HG03558 (cell line): ENCODE measurements around the gene FLYWCH2.
A peak's percentile ranks its signal among the peaks of the same experiment; 100 is the strongest.
"Not testable (repeated sequence)": the region's sequence is repeated elsewhere in the genome, so short reads cannot be mapped to it uniquely, and the experiment has no call there.

ENCODE experiments used
- ATAC-seq: cut with Tn5 transposase; IDR thresholded peaks from one replicate; pipeline ENCODE4 v1.9.1; 2021; ENCODE audit warnings: moderate number of reproducible peaks; ENCODE audit not compliant: unreplicated experiment; ENCODE audit errors: extremely low read depth

Gene FLYWCH2

DNA sequence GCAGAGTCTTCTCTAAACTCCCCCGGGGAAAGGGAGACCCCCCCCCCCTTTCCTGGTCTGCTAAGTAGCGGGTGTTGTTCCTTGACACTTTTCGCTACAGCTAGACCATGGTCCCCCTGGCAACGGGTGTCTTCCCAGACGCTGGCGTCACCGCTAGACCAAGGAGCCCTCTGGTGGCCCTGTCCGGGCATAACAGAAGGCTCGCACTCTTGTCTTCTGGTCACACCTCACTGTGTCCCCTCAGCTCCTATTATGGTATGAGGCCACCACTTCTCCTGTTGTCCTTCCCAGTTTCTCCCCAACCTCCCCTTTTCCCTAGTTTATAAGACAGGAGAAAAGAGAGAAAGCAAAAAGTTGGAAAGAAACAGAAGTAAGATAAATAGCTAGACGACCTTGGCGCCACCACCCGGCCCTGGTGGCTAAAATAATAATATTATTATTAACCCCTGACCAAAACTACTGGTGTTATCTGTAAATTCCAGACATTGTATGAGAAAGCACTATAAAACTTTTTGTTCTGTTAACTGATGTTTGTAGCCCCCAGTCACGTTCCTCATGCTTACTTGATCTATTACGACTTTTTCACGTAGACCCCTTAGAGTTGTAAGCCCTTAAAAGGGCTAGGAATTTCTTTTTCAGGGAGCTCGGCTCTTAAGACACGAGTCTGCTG lies 24.2 kb downstream of the FLYWCH2 start:
- ATAC-seq = not testable (repeated sequence)

DNA sequence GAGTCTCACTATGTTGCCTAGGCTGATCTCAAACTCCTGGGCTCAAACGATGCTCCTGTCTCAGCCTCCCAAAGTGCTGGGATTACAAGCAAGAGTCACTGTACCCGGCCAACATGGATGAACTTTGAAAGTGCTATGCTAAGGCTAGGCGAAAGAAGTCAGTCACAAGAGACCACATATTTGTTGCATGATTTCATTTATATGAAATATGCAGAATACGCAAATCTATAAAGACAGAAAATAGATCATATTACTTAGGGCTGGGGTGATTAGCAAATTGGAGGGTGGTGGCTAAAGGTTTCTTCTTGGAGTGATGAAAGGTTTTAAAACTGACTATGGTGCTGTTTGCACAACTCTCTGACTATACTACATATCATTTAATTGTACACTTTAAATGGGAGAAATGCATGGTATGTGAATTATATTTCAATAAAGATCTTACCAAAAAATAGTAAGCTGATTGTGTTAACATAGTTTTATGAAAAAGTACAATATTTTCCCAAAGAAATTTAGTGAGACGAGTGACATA lies 27.5 kb downstream of the FLYWCH2 start:
- ATAC-seq = no peak

DNA sequence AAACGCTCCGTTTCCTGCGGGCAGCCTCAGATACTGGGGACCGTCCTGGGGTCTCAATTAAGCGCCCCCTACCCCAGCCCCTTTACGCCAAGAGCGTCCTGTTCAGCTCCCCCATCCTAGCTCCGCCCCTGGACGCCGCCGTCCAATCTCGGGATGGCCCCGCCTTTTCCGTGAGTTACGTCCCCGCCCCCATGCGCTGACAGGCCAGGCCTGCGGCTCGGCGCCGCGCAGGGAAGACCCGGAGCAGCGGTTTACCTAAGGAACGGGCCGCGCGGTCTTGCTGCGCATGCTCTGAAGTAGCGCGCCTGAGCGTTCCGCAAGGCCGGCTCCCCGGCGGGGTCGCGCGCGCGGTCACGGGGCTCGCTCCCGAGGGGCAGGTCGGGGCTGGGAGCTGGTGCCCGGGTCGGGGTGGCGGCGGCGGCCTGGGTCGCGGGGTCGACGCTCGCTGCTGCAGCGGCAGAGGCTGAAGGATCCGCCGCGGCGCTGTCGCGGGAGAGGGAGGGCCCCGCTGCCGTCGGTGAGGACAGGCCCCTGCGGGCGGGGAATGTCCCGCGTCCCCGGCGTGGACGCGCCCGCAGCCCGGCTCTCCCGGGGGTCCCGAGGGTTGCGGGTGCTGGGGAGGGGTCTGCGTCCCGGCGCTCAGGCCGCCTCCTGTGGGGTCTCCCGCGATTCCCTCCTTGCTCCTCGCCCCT lies 28.8 kb downstream of the FLYWCH2 start, which contains the start of gene FLYWCH1:
Gene FLYWCH1 (plus strand): TSS at position 294 of the 692 bp plus-strand sequence. CDS start 17,755 bp downstream, outside the sequence.
- peak; percentile 76 for ATAC-seq

DNA sequence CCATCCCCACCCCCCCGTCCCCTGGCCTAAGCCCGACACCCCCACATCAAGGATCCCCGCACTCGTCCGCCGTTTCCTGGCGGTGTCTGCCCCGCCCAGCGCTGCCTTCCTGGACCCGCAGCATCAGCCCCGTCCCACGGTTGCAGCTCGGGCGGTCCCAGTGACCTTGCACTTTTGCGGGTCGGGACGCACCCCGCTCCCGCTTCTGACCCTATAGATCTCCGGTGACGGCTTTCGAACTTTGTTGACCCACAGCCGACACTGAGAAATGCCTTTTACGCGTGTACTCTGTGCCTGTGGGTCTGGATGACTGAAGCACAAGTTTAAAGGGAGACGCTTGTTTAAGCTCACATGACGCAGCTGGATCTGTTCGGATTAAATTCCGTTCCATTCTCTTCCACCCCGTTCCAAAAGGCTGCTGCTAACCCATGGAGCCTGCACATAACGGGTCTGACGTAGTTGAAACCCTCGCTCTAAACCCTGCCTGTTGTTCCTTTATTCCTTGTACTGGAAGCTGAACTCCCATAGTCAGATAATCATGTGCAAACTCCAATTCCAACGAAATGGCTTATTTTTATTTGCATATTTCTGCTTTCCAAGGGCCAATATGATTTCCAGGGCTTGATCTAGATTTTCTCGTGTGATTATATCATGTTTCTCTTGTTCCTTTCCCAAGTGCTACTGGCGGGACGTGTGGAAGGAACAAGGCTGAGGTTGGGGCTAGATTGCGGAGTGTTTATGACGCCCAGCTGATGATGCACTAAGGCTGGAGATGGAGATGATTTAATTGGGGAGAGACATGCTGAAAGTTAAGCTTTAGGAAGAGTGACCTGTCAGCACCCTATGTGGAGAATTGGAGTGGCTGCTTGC lies 29.6 kb downstream of the FLYWCH2 start:
- ATAC-seq = no peak

DNA sequence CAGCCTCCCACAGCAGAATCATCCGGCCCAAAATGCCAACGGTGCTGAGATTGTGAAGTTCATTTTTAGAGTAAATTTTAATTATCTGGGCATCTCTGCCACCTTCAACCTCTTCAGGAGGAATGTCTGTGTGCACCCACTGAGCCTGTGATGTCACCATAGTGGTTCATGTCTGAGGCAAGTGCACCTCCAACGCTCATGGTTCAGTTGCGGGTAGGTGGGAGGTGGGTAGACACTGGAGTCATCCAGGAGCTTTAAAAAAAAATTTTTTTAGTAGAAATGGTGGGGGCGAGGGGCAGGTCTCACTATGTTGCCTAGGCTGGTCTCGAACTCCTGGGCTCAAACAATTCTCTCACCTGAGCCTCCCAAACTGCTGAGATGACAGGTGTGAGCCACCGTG lies 30.6 kb downstream of the FLYWCH2 start:
- no peak for ATAC-seq

DNA sequence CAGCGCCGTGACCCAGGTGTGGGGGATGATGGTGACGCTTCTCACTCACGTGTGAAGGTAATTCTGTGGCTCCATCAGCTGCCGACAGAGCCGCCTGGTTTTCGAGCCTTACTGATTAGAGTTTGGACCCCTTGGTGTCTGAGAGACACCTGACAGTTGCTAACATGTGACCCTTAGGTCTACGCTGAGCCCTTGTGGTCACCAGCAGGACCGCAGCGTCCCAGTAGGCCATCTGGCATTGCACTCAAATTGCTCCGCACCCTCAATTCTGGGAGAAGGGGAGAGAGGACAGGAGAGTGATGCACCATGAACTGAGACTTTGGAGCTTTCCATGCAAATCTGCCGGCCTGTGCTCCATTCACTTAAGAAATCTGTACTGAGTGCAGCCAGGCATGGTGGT lies 31.2 kb downstream of the FLYWCH2 start:
- no peak for ATAC-seq

DNA sequence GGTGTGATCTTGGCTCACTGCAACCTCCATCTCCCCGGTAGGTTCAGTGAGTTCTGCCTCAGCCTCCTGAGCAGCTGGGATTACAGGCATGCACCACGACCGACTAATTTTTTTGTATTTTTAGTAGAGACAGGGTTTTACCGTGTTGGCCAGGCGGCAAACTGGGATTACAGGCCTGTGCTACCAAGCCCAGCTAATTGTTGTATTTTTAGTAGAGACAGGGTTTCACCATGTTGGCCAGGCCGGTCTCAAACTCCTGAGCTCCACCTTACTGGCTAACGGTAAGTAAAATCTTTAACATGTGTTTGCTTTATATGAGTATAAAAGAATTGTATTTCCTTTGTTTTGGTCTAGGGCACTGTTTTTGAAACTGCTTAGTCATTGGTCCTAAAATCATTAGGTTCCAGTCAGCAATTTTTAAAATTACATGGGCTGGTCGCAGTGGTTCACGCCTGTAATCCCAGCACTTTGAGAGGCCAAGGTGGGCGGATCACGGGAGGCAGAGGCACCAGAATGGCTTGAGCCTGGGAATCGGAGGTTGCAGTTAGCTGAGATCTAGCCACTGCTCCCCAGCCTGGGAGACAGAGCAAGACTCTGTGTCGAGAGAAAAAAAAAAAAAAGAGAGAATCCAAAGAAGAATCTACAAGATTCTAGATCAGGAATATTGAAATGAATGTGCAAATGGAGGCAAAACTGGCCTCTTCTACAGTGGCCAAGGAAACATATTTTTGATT lies 32.3 kb downstream of the FLYWCH2 start:
- no peak for ATAC-seq

DNA sequence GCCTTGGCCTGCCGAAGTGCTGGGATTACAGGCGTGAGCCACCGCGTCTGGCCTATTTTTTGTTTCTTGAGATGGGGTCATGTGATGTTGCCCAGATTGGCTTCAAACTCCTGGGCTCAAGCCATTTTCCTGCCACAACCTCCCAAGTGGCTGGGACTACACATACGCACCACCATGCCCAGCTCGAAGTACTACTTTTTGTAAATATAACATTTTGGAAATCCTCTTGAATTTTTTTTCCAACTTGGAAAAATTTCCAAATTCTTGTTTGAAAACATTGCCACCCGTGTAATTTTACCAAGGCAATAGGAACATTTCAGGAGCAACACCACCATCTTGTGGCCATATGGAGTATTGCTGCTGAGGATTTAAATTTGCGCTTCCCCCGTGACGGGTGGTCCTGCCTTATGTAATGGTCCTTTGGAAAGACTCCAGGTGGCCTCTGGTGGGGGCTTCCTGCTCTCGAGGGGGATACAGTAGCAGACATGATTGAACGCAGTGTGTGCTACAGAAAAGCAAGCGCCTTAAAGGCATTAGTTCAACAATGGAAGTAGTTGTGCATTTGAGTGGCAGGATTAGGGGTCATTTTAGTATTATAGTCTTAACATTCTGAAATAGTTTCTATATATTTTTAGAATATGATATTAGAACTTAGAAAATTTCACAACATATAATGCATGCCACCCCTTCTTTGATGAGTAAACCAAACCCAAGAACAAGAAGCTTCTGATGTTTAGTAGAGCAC lies 36.7 kb downstream of the FLYWCH2 start:
- no peak for ATAC-seq

DNA sequence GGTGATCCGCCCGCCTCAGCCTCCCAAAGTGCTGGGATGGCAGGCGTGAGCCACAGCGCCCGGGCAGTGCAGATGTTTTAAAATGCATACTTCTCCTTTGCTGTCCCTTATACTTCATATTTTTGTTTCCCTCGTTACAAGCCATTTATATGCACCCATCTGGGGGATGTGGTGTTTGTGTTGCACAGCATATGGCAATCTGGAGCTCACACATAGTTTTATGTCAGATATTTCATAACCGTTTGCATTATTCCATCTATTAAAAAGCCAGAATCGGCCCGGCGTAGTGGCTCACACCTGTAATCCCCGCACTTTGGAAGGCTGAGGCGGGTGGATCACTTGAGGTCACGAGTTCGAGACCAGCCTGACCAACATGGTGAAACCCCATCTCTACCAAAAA lies 40.5 kb downstream of the FLYWCH2 start:
- ATAC-seq = no peak

DNA sequence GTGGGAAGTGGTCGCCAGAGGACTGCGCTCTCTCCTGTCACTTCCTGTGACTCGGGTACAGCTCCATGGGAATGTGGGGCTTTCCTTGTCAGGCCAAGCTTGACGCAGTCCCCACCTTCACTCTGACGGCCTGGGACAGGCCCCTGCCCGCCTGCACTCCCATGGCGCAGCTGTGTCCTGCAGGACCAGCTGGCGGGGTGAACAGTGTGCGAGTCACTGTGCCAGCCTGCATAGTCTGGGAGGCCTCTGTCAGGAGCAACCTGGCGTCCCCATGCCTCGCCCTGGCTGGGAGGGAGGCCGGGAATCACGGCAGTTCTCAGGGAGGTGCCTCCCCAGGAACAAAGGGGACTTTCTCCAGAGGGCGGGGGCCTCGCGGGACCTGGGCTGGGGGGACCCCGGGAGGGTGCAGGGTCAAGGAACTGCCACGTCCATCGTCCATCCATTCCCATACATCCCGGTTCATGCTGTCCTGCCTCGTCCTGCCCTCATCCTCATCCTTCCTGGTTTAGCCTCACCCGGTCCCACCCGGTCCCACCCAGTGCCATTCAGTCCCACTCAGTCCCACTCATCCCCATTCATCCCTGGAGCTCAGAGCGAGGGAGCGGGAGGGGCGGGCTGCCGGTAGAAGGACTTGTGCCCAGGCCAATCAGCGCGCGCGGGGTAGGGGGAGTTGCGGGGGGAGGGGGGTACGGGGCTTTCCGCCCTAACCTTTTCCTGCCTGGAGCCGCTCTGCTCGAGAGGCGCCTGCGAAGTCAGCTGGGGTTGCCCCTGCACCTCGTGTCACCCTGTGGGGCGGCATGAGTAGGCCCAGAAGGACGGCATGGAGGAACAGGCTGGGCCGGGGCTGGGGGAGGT lies 42.1 kb downstream of the FLYWCH2 start:
- ATAC-seq = no peak

DNA sequence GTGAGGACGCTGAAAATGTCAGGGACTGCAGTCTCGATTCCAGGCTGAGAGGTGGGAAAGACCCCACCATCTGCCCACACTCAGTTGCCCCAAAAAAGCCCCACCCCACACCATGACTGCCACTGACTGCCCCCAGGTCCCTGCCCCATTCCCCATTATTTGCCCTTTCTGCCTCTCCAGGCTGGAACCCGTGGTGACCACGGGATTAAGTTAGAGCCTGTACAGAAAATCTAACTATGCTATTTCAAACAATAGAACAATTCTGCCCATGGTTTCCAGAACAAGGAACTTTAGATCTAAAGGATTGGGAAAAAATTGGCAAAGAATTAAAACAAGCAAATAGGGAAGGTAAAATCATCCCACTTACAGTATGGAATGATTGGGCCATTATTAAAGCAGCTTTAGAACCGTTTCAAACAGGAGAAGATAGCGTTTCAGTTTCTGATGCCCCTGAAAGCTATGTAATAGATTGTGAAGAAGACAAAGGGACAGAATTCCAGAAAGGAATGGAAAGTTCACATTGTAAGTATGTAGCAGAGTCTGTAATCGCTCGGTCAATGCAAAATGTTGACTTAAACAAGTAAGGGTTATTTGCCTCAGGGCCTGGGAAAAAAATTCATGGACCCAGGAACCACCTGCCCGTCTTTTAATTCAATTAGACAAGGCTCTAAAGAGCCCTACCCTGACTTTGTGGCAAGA lies 43.1 kb downstream of the FLYWCH2 start:
- ATAC-seq = no peak

DNA sequence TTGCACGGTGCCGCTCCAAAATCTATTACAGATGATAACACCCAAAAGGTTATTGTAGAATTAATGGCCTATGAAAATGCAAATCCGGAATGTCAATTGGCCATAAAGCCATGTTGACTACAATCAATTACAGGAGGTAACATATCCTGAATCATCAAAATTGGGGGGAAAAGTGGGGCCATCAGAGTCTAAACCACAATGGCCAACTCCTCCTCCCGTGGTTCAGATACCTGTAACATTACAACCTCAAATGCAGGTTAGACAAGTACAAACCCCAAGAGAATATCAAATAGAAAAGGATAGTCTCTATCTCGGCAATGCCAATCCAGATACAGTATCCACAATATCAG lies 43.6 kb downstream of the FLYWCH2 start:
- no peak for ATAC-seq

DNA sequence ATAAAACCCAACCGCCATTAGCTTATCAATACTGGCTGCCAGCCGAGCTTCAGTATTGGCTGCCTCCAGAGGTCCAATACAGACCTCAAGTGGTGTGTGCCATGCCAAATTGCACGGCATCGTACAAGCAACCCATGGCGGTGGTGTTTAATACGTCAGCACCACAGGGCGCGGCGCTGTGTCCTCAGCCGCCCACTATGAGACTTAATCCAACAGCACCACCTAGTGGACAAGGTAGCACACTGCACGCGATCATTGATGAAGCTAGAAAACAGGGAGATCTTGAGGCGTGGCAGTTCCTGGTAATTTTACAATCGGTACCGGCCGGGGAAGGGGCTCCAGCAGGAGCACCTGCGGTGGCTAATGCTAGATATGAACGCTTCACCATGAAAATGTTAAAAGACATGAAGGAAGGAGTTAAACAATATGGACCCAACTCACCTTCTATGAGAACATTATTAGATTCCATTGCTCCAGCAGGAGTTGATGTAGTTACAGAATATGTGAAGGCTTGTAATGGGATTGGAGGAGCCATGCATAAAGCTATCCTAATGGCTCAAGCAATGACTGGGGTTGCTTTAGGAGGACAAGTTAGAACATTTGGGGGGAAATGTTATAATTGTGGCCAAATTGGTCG lies 44.1 kb downstream of the FLYWCH2 start:
- ATAC-seq = no peak

DNA sequence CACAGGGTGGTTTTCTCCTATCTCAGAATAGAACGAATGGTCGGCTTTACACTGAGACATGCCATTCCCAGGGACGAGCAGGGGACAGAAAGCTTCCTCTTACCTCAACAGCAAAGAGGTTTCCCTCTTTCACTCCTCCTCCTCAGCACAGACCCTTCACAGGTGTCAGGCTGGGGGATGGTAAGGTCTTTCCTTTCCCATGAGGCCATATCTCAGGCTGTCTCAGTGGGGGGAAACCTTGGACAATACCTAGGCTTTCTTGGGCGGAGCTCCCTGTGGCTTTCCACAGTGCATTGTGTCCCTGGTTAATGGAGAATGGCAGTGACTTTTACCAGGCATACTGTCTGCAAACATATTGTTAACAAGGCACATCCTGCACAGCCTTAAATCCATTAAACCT lies 45.1 kb downstream of the FLYWCH2 start:
- ATAC-seq = not testable (repeated sequence)

DNA sequence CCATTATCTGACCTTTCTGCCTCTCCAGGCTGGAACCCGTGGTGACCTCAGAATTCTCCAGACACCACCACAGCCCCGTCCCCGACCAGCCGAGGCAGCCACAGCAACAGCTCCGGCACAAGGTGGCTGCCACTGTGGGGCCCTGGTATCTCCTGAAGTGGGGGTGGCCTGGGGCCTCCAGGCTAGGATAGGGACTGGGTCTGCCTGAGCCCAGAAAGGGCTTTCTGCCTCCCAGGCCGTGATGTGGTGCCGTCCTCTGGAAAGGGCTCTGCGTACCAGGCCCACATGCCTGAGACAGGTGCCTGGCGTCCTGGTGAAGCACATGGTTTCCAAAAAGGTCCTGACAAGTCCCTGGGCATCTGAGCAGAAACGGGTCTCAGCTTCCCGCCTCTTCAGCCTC lies 45.8 kb downstream of the FLYWCH2 start:
- no peak for ATAC-seq

DNA sequence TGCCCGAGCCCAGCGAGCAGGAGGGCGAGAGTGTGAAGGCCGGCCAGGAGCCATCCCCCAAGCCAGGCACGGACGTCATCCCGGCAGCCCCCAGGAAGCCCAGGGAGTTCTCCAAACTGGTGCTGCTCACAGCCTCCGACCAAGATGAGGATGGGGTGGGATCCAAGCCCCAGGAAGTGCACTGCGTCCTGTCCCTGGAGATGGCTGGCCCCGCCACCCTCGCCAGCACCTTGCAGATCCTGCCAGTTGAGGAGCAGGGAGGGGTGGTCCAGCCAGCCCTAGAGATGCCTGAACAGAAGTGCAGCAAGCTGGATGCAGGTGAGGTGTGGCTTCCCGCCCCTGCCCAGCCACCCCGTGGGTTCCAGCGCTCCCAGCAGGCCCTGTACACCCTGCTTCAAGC lies 46.7 kb downstream of the FLYWCH2 start:
- no peak for ATAC-seq

DNA sequence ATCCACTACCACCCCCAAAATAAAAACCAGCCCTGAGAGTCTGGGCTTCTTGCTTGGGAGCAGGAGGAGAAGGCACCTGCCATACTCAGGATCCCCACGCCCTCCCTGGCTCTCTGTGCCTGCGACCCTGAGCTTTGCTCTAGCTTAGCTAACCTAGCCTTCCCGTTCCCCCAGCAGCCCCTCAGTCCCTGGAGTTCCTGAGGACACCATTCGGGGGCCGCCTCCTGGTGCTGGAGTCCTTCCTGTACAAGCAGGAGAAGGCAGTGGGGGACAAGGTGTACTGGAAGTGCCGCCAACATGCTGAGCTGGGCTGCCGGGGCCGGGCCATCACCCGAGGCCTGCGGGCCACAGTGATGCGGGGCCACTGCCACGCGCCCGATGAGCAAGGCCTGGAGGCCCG lies 47.2 kb downstream of the FLYWCH2 start:
- ATAC-seq = no peak
